Epithelial cell of proximal tubule (primary cell): ENCODE data around the gene SLC19A3. TPM values are rescaled to one million over a fixed set of nuclear protein-coding genes. Genes with fewer than 3 reads are reported as not detected.

Source experiments
- DNase-seq: peaks from one replicate; pipeline ENCODE4 v3.0.0-alpha.2; 2011; ENCODE audit warnings: low read depth
- H3K4me3 ChIP-seq: 2 replicates; pipeline ENCODE4 v1.5.1; 2011; ENCODE audit warnings: low read depth, mild to moderate bottlenecking, low read length
- total RNA-seq: library from RNA; depleted of rRNA; stranded (reverse); fragments of >200 nt; gene quantifications from 2 replicates; pipeline ENCODE4 v1.2.3, GENCODE V29; 2015
- TF ChIP-seq, protein P1 (sequence below): conservative IDR thresholded peaks from 2 replicates; pipeline ENCODE4 v1.5.1; 2012; ENCODE audit warnings: low read depth, mild to moderate bottlenecking, low read length

Gene SLC19A3
- total RNA-seq, 1 donor from 2014 or later = 0.17 TPM

GRCh38 chr2:227720680-227721079 is 2.9 kb upstream of the SLC19A3 start:
- DNase-seq = no peak
- TF ChIP-seq, protein P1, sequence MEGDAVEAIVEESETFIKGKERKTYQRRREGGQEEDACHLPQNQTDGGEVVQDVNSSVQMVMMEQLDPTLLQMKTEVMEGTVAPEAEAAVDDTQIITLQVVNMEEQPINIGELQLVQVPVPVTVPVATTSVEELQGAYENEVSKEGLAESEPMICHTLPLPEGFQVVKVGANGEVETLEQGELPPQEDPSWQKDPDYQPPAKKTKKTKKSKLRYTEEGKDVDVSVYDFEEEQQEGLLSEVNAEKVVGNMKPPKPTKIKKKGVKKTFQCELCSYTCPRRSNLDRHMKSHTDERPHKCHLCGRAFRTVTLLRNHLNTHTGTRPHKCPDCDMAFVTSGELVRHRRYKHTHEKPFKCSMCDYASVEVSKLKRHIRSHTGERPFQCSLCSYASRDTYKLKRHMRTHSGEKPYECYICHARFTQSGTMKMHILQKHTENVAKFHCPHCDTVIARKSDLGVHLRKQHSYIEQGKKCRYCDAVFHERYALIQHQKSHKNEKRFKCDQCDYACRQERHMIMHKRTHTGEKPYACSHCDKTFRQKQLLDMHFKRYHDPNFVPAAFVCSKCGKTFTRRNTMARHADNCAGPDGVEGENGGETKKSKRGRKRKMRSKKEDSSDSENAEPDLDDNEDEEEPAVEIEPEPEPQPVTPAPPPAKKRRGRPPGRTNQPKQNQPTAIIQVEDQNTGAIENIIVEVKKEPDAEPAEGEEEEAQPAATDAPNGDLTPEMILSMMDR = no peak
- no peak overlapping the region for H3K4me3 ChIP-seq

DNA sequence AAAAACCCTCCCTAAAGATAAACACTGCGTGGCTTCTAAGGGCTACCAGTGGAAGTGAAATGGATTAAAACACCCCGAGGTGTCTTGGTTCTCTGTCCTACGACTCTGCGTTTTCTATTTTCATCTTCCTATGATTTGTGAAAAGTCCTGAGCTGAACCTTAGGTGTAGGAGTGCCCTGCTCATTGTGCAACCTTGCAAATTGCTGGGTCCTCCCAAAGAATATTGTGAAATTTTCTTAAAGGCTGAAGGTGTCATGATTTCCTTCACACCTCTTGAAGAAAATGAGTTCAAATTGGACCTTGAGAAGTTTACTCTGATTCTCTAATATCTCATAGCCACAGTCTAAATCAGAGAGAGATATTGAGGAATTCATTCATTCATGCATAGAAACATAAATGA is 1.8 kb upstream of the SLC19A3 start:
- DNase-seq = no peak
- H3K4me3 ChIP-seq = no peak overlapping the region
- TF ChIP-seq, protein P1 = no peak

DNA sequence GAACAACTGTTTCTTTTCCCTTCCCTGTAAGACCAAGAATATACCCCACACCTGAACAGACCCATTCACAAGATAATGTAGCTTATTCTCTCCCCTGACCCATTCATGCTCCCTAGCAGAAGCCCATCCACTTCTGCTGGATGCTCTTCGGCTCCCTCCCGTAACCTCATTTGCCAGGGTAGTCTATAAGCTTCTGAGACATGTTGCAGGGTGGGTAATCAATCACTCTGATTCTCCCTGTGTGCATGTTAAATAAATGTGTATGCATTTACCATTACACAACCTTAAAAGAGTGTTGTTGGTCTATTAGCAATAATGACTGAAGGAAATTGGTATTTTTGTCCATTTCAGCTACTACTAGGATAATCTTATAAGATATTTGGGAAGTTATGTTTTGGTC is 1.3 kb downstream of the SLC19A3 start:
- TF ChIP-seq, protein P1 = no peak
- no peak for DNase-seq
- H3K4me3 ChIP-seq = no peak overlapping the region

DNA sequence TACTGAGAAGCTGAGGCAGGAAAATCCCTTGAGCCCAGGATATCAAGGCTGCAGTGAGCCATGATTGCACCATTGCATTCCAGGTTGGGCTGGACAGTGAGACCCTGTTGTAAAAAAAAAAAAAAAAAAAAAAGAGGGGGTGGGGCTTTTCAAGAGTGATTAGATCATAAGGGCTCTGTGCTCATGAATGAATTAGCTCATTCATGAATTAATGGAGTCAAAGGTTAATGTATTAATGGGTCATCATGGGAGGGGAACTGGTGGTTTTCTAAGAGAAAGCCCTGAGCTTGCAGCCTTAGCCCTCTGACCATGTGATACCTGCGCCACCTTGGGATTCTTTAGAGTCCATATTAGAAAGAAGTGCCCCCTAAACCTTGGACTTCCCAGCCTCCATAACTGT is 4.5 kb downstream of the SLC19A3 start:
- DNase-seq = no peak
- TF ChIP-seq, protein P1 = no peak
- H3K4me3 ChIP-seq = no peak overlapping the region

DNA sequence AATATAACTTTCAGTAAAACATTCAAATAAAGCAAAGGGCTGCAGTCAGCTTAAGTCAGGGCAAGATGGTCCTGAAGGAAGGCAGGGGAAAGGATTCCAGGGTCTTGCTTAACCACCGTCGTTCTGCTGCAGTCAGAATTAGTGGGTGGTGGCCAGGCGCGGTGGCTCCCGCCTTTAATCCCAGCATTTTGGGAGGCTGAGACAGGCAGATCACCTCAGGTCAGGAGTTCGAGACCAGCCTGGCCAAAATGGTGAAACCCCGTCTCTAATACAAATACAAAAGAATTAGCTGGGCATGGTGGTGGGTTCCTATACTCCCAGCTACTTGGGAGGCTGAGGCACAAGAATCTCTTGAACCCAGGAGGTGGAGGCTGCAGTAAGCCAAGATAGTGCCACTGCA is 6.8 kb downstream of the SLC19A3 start:
- TF ChIP-seq, protein P1 = no peak

GRCh38 chr2:227707390-227707789 is 10.4 kb downstream of the SLC19A3 start:
- no peak for DNase-seq
- TF ChIP-seq, protein P1 = no peak
- no peak overlapping the region for H3K4me3 ChIP-seq

More for the DNA sequence above, 6.8 kb downstream of the SLC19A3 start:
- no peak for DNase-seq
- H3K4me3 ChIP-seq = no peak overlapping the region

- DNase-seq = no peak
- H3K4me3 ChIP-seq = no peak overlapping the region
- TF ChIP-seq, protein P1 = no peak
Measured at GRCh38 chr2:227706859-227707258, 11.0 kb downstream of the SLC19A3 start.
